PC-9 (cell line): ENCODE measurements around the gene SLC47A1. TPM values are rescaled to one million over a fixed set of nuclear protein-coding genes. Genes with fewer than 3 reads are reported as not detected.
"Not testable (repeated sequence)": the region's sequence is repeated elsewhere in the genome, so short reads cannot be mapped to it uniquely, and the experiment has no call there.

Source experiments
- BruUV-seq: library from RNA; stranded (reverse); fragments of 400-500 nt; replicated peaks from 2 replicates; lab custom pipeline; 2021; lab: Mats Ljungman, UMichigan
- CTCF ChIA-PET: fragments of 300-600 bp; sonication (Branson Sonifier 250); formaldehyde crosslinking; loops from one replicate; lab custom pipeline; 2022; ENCODE audit warnings: antibody characterized with exemption; lab: Charles Lee
- POLR2A ChIA-PET: fragments of 300-600 bp; sonication (Branson Sonifier 250); formaldehyde crosslinking; loops from one replicate; lab custom pipeline; 2022; ENCODE audit warnings: antibody characterized with exemption; ENCODE audit not compliant: unreplicated experiment; lab: Charles Lee
- DNase-seq, 2 experiments: peaks; one replicate each; pipeline versions ENCODE4 v3.0.0 to v3.0.0-alpha.2; 2015 to 2022; ENCODE audit warnings: mixed read lengths in 1 of 2
- H2AFZ ChIP-seq: fragments of 200-600 bp; sonication (generic); 2 replicates; pipeline ENCODE4 v1.8.1; 2017; ENCODE audit warnings: antibody characterized with exemption
- H3F3A ChIP-seq: fragments of 200-600 bp; sonication (generic); 2 replicates; pipeline ENCODE4 v1.8.1; 2017; ENCODE audit warnings: antibody characterized with exemption, mild to moderate bottlenecking, low read depth; ENCODE audit not compliant: insufficient read depth
- H3K27ac ChIP-seq: fragments of 200-600 bp; sonication (generic); 2 replicates; pipeline ENCODE4 v1.6.1; 2016; ENCODE audit warnings: mixed run types
- H3K27me3 ChIP-seq: fragments of 200-600 bp; sonication (generic); 2 replicates; pipeline ENCODE4 v1.6.1; 2016; ENCODE audit warnings: low read depth, mixed run types; ENCODE audit not compliant: insufficient read depth
- H3K36me3 ChIP-seq: fragments of 200-600 bp; sonication (generic); 2 replicates; pipeline ENCODE4 v1.6.1; 2016; ENCODE audit warnings: low read depth, mixed run types
- H3K4me1 ChIP-seq: fragments of 200-600 bp; sonication (generic); replicated peaks from 2 replicates; pipeline ENCODE4 v1.6.1; 2016; ENCODE audit warnings: mixed run types; ENCODE audit not compliant: insufficient read depth
- H3K4me2 ChIP-seq: fragments of 200-600 bp; sonication (generic); 2 replicates; pipeline ENCODE4 v1.6.1; 2017; ENCODE audit warnings: mixed run types
- H3K4me3 ChIP-seq: fragments of 200-600 bp; sonication (generic); 2 replicates; pipeline ENCODE4 v1.6.1; 2016; ENCODE audit warnings: mixed run types
- H3K79me2 ChIP-seq: fragments of 200-600 bp; sonication (generic); 2 replicates; pipeline ENCODE4 v1.6.1; 2017; ENCODE audit warnings: low read depth, mixed run types
- H3K9me2 ChIP-seq: fragments of 200-600 bp; sonication (generic); 2 replicates; pipeline ENCODE4 v1.8.1; 2017; ENCODE audit warnings: mild to moderate bottlenecking; ENCODE audit not compliant: insufficient read depth
- H3K9me3 ChIP-seq: fragments of 200-600 bp; sonication (generic); 2 replicates; pipeline ENCODE4 v1.8.1; 2016; ENCODE audit warnings: low read depth; ENCODE audit not compliant: insufficient read depth
- H4K20me1 ChIP-seq: fragments of 200-600 bp; sonication (generic); 2 replicates; pipeline ENCODE4 v1.8.1; 2017; ENCODE audit not compliant: insufficient read depth
- EZH2 ChIP-seq: fragments of 200-600 bp; sonication (generic); IDR thresholded peaks from 2 replicates; pipeline ENCODE4 v1.8.0; 2017; ENCODE audit warnings: antibody characterized with exemption, low read depth
- intact Hi-C: fragments of 100-400 bp; cut with micrococcal nuclease; formaldehyde crosslinking; loops from one replicate; pipeline ENCODE4 v1.10.0; 2022; ENCODE audit not compliant: unreplicated experiment
- total RNA-seq: library from RNA; stranded (reverse); gene quantifications from 2 replicates; pipeline ENCODE4 v1.2.3, GENCODE V29; 2021
- TF ChIP-seq, protein P1 (sequence below): fragments of 200-600 bp; sonication (generic); conservative IDR thresholded peaks from 2 replicates; pipeline ENCODE4 v1.6.1; 2017; ENCODE audit warnings: mixed run types, antibody characterized with exemption, mild to moderate bottlenecking, moderate library complexity

Gene SLC47A1
- total RNA-seq, 1 experiment from 2014 or later: 1.3 TPM

DNA sequence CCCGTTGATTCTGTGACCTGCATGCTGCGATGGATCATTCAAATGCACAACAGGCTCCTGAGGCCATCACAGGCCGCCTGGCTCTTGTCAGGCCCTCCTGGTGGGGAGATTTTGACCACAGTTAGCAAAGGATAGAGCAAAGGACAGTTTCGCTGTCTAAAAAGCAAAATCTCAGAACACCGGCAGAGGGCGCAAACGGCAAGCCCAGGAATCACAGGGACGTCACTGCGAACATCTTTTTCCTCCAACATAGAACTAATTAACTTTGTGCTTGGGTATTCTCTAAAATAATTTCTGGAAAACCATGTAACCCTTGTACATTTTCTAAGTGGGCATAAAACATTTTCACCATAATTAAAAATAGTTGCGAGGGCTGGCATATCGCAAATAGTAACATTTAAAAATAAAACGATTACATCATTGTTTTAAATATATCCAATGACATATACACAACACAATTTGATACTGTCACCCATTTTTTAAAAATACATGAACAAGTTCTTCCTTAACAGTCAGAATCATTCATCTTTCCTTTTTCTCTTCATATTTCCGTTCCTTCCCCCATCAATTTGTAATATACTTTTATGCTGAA, 19.7 kb upstream of the SLC47A1 start:
- H3F3A ChIP-seq: peaks cover under 1% of the 10 kb centered on the region; the same call in 1 of the 2 replicates
- peaks cover 7% of the 10 kb centered on the region; the same call in 1 of the 2 replicates for H3K4me1 ChIP-seq
- peak overlapping the region; percentile 28; the same call in 1 of the 2 replicates for H3K4me2 ChIP-seq
- no peaks in the 10 kb centered on the region for H4K20me1 ChIP-seq
- ChIA-PET POLR2A (no interaction called here), CTCF (interaction anchor here (1.2 kb wide), 2 partner anchors 246 to 248 kb away, joined by 3 to 5 read pairs; no protein-coding TSS in a partner anchor)
- no peaks in the 10 kb centered on the region for H3K9me3 ChIP-seq
- BruUV-seq: no TSS peak
- no peaks in the 10 kb centered on the region for H3K36me3 ChIP-seq
- no peak overlapping the region for H3K27ac ChIP-seq
- H3K79me2 ChIP-seq: no peaks in the 10 kb centered on the region
- no peak overlapping the region for H3K4me3 ChIP-seq
- intact Hi-C loops: loop anchor here (1.0 to 5.0 kb wide), 7 partner anchors 134 to 252 kb away; partner anchors contain the start of genes ALDH3A2 and B9D1
- H3K9me2 ChIP-seq: 0 out of 2 replicates have a peak, but pooled peaks cover 4% of the 10 kb centered on the region
- DNase-seq: peak; percentile 58 to 75
- H2AFZ ChIP-seq: no peak overlapping the region
- no peaks in the 10 kb centered on the region for H3K27me3 ChIP-seq
- no peak for TF ChIP-seq EZH2
- TF ChIP-seq, protein P1, sequence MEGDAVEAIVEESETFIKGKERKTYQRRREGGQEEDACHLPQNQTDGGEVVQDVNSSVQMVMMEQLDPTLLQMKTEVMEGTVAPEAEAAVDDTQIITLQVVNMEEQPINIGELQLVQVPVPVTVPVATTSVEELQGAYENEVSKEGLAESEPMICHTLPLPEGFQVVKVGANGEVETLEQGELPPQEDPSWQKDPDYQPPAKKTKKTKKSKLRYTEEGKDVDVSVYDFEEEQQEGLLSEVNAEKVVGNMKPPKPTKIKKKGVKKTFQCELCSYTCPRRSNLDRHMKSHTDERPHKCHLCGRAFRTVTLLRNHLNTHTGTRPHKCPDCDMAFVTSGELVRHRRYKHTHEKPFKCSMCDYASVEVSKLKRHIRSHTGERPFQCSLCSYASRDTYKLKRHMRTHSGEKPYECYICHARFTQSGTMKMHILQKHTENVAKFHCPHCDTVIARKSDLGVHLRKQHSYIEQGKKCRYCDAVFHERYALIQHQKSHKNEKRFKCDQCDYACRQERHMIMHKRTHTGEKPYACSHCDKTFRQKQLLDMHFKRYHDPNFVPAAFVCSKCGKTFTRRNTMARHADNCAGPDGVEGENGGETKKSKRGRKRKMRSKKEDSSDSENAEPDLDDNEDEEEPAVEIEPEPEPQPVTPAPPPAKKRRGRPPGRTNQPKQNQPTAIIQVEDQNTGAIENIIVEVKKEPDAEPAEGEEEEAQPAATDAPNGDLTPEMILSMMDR: peak; percentile 98

DNA sequence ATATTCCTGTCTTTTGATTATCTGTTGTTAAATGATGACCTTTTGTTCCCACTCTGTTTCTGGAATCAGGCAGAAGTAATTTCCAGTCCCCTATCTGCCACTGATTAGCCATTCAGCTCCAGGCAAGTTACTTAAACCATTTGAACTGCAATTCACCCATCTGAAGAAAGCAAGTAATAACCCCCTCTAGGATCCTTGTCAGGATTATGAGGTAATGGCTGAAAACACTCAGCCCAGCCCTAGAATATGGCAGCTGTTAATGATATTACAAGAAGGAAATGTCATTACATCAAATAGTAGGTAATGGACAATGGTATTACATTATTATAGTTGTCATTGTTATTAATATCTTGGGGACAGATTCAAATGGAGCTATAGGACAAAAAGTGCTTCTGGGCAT, 16.0 kb upstream of the SLC47A1 start:
- POLR2A ChIA-PET: no interaction called here
- Histone ChIP-seq H3K4me1 (peaks cover 7% of the 10 kb centered on the region; the same call in 1 of the 2 replicates), H3K27ac (no peak overlapping the region), H3K9me2 (0 out of 2 replicates have a peak, but pooled peaks cover 4% of the 10 kb centered on the region), H3K27me3 (no peaks in the 10 kb centered on the region), H3K4me3 (no peak overlapping the region), H3K79me2 (no peaks in the 10 kb centered on the region), H3K9me3 (no peaks in the 10 kb centered on the region), H3K36me3 (no peaks in the 10 kb centered on the region), H3F3A (no peaks in the 10 kb centered on the region; the same call in 1 of the 2 replicates), H3K4me2 (no peak overlapping the region), H4K20me1 (no peaks in the 10 kb centered on the region), H2AFZ (no peak overlapping the region)
- intact Hi-C loops: no loop called here
- no peak for TF ChIP-seq EZH2
- TF ChIP-seq, protein P1: no peak
- no peak for DNase-seq
- CTCF ChIA-PET: interaction anchor here (0.7 kb wide), 1 partner anchor 14 kb away, joined by 4 read pairs; no protein-coding TSS in a partner anchor
- no TSS peak for BruUV-seq

DNA sequence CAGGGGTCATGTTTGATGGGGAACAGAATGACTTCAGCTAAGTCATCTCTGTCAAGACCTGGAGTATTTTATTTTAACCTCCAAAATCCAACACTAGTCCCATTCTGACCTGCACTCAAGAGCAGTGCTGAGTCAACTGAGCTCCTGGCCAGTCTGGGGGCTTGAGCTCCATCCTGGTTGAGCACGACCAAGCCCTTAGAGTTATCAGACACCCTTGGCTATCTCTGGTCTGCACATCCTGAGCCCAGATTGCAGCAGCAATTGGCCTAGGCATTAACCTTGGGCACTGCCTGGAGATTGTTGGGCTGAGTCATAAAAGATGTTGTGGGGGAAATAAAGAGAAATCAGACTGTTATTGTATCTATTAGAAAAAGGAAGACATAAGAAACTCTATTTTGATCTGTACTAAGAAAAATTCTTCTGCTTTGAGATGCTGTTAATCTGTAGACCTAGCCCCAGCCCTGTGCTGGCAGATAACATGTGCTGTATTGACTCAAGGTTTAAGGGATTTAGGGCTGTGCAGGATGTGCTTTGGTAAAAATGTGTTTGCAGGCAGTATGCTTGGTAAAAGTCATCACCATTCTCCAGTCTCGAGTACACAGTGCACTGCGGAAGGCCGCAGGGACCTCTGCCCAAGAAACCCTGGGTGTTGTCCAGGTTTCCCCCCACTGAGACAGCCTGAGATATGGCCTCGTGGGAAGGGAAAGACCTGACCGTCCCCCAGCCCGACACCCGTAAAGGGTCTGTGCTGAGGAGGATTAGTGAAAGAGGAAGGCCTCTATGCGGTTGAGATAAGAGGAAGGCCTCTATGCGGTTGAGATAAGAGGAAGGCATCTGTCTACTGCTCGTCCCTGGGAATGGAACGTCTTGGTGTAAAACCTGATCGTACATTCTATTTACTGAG, 14.0 kb upstream of the SLC47A1 start:
- H3F3A ChIP-seq, BruUV-seq, intact Hi-C loops, H3K27ac ChIP-seq, H3K4me3 ChIP-seq, CTCF ChIA-PET, DNase-seq, H3K4me1 ChIP-seq, H2AFZ ChIP-seq, H3K27me3 ChIP-seq, H4K20me1 ChIP-seq, H3K36me3 ChIP-seq, H3K4me2 ChIP-seq, H3K9me3 ChIP-seq, H3K9me2 ChIP-seq, H3K79me2 ChIP-seq, POLR2A ChIA-PET: not testable (repeated sequence)
